NOMO-1 treated with dmso at 0.1 percent for 144 hours (cell line): Measurements from ENCODE around the gene NPRL2.

Experiments used
- DNase-seq: peaks from one replicate; lab custom pipeline; 2025; ENCODE audit not compliant: unreplicated experiment; lab: John Stamatoyannopoulos, UW

Gene NPRL2

GRCh38 chr3:50327943-50328691 is 22.5 kb downstream of the NPRL2 start, which contains the start of gene TUSC2:
TUSC2 (minus strand) TSS chr3:50328223; CDS start chr3:50328099, 124 bp downstream.
- peak; percentile 92 for DNase-seq

GRCh38 chr3:50327129-50327528 is 23.4 kb downstream of the NPRL2 start:
- no peak for DNase-seq

GRCh38 chr3:50326182-50326541 is 24.4 kb downstream of the NPRL2 start:
- no peak for DNase-seq

GRCh38 chr3:50325497-50326181 is 24.9 kb downstream of the NPRL2 start:
- no peak for DNase-seq

- DNase-seq = no peak
These were observed 25.5 kb downstream of the NPRL2 start for GRCh38 chr3:50325113-50325480.

GRCh38 chr3:50324351-50325112 is 26.0 kb downstream of the NPRL2 start:
- peak; percentile 46 for DNase-seq

GRCh38 chr3:50323614-50324199 is 26.9 kb downstream of the NPRL2 start:
- no peak for DNase-seq

- DNase-seq = no peak
These were observed 27.4 kb downstream of the NPRL2 start for GRCh38 chr3:50323092-50323600.

GRCh38 chr3:50322386-50323091 is 28.0 kb downstream of the NPRL2 start, which contains the start of gene HYAL2:
HYAL2 (minus strand) TSS chr3:50322745; CDS start chr3:50320489, 2,256 bp downstream.
- no peak for DNase-seq

GRCh38 chr3:50322115-50322385 is 28.5 kb downstream of the NPRL2 start:
- DNase-seq = no peak

GRCh38 chr3:50321336-50322114 is 29.1 kb downstream of the NPRL2 start:
- DNase-seq = peak; percentile 87

- DNase-seq = no peak
These were observed 29.7 kb downstream of the NPRL2 start for GRCh38 chr3:50320853-50321335.

- DNase-seq = no peak
These were observed 30.5 kb downstream of the NPRL2 start for GRCh38 chr3:50319894-50320625.

GRCh38 chr3:50319181-50319893 is 31.2 kb downstream of the NPRL2 start:
- DNase-seq = no peak

- DNase-seq = no peak
These were observed 32.0 kb downstream of the NPRL2 start for GRCh38 chr3:50318615-50319014.

- no peak for DNase-seq
These were observed 32.4 kb downstream of the NPRL2 start for GRCh38 chr3:50318163-50318562.

GRCh38 chr3:50317300-50317699 is 33.3 kb downstream of the NPRL2 start:
- DNase-seq = no peak

- DNase-seq = no peak
These were observed 33.8 kb downstream of the NPRL2 start for GRCh38 chr3:50316657-50317242.
